Hair follicular keratinocyte (primary cell): ENCODE results near the gene CMAS. TPM values are rescaled to one million over a fixed set of nuclear protein-coding genes. Genes with fewer than 3 reads are reported as not detected.

ENCODE experiments used
- total RNA-seq: library from RNA; depleted of rRNA; stranded (reverse); fragments of >200 nt; gene quantifications from 2 replicates; pipeline ENCODE4 v1.2.3, GENCODE V29; 2015

The CMAS gene
- 44.7 and 48.0 TPM in 2 replicates for total RNA-seq

GRCh38 chr12:22046090-22046967 lies at the start of gene CMAS:
TSS of gene CMAS (plus strand) at chr12:22046218. CDS start at chr12:22046304, 86 bp downstream.

Other genes starting within 250 kb of the CMAS start
- 0.42 TPM in 1 of 2 replicates, not detected in the other for gene ABCC9, start 104.8 kb upstream of the CMAS start, total RNA-seq